ENCODE data around the gene MOGAT1.

MOGAT1 gene

GRCh38 chr2:222706616-222707015 is 35.2 kb downstream of the MOGAT1 start:
- TF ChIP-seq CTCF (conservative IDR thresholded peaks at IDR 0.05; ENCODE audit: low read depth) = no peak
- no peak overlapping the region for H3K27ac ChIP-seq
- CTCF ChIA-PET = interaction anchor here (0.6 to 1.3 kb wide), 3 partner anchors 16 to 170 kb away, joined by 3 to 5 read pairs (median 3); no protein-coding TSS in a partner anchor
- POLR2A ChIA-PET (ENCODE audit: low non-redundant PET) = no interaction called here
- DNase-seq (ENCODE audit: low spot score) = no peak

- CTCF ChIA-PET = interaction anchor here (0.6 to 1.3 kb wide), 9 partner anchors 9 to 1133 kb away, joined by 3 to 8 read pairs (median 3); no protein-coding TSS in a partner anchor
- H3K27ac ChIP-seq = no peak overlapping the region
- POLR2A ChIA-PET (ENCODE audit: low non-redundant PET) = no interaction called here
- no peak for DNase-seq (ENCODE audit: low spot score)
- TF ChIP-seq CTCF (conservative IDR thresholded peaks at IDR 0.05; ENCODE audit: low read depth) = no peak
Observed at GRCh38 chr2:222707102-222707688, 35.7 kb downstream of the MOGAT1 start.

GRCh38 chr2:222707689-222708273 is 36.3 kb downstream of the MOGAT1 start:
- no peak overlapping the region for H3K27ac ChIP-seq
- DNase-seq (ENCODE audit: low spot score) = no peak
- ChIA-PET POLR2A (ENCODE audit: low non-redundant PET) (no interaction called here), CTCF (interaction anchor here (0.6 to 1.3 kb wide), 15 partner anchors 8 to 1134 kb away, joined by 3 to 8 read pairs (median 3); no protein-coding TSS in a partner anchor)
- no peak for TF ChIP-seq CTCF (conservative IDR thresholded peaks at IDR 0.05; ENCODE audit: low read depth)

- POLR2A ChIA-PET (ENCODE audit: low non-redundant PET) = no interaction called here
- TF ChIP-seq CTCF (conservative IDR thresholded peaks at IDR 0.05; ENCODE audit: low read depth) = peak; percentile 95
Observed at GRCh38 chr2:222708274-222708710, 36.8 kb downstream of the MOGAT1 start.

DNA sequence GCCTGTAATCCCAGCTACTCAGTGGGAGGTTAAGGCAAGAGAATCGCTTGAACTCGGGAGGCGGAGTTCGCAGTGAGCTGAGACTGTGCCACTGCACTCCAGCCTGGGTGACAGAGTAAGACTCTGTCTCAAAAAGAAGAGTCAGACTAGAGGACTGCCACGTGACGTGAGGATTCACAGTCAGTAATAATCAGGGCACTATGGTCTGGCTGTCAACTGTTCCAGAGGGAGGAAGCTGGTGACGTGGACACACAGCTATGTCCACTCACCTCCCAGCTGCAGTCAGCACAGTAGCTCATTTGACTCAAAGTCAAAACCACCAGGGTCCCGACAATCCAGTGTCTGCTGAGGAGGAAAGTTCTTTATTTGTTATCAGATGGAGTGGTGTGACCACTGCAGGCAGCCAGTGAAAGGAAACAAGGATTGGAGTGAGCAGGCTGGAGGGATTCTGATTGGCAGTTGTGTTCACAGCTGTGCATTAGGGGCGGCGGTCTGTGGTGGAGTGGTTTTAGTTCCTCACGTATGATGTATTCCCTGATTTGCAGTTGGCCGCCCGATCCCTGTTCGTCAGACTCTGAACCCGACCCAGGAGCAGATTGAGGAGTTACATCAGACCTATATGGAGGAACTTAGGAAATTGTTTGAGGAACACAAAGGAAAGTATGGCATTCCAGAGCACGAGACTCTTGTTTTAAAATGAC is 37.9 kb downstream of the MOGAT1 start:
- H3K27ac ChIP-seq = no peak overlapping the region
- no peak for DNase-seq (ENCODE audit: low spot score)
- CTCF ChIA-PET = interaction anchor here (0.6 to 1.3 kb wide), 5 partner anchors 8 to 104 kb away, joined by 3 to 8 read pairs (median 3); no protein-coding TSS in a partner anchor
- no peak for TF ChIP-seq CTCF (conservative IDR thresholded peaks at IDR 0.05; ENCODE audit: low read depth)
- POLR2A ChIA-PET (ENCODE audit: low non-redundant PET) = interaction anchor here (0.5 kb wide), 1 partner anchor 231 kb away, joined by 3 read pairs; no protein-coding TSS in a partner anchor

More at GRCh38 chr2:222708274-222708710, 36.8 kb downstream of the MOGAT1 start:
- CTCF ChIA-PET = interaction anchor here (0.6 to 1.3 kb wide), 14 partner anchors 8 to 393 kb away, joined by 3 to 8 read pairs (median 3); no protein-coding TSS in a partner anchor
- H3K27ac ChIP-seq = no peak overlapping the region
- peak; percentile 53 for DNase-seq (ENCODE audit: low spot score)

DNA sequence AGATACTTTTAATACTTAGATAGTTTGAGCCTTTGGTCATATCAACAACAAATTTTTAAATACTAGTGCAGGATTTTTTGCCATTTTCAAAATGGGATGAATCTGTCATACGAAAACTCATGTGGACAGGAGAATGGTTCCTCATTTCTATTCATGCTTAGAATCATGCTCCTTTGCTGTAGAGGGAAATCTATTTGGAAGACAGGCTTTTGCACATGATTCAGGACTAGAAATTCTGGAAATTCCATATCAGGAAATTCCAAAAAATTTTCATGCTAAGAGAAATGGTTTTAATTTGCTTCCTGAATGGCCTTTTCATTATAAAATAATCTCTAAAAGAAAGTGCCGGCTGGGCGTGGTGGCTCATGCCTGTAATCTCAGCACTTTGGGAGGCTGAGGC is 39.3 kb downstream of the MOGAT1 start:
- ChIA-PET CTCF (no interaction called here), POLR2A (ENCODE audit: low non-redundant PET) (no interaction called here)
- no peak for TF ChIP-seq CTCF (conservative IDR thresholded peaks at IDR 0.05; ENCODE audit: low read depth)
- no peak overlapping the region for H3K27ac ChIP-seq
- DNase-seq (ENCODE audit: low spot score) = no peak
